HG03432 (cell line): Measurements from ENCODE around the gene CEBPE.

Experiments
- ATAC-seq: cut with Tn5 transposase; IDR thresholded peaks from one replicate; pipeline ENCODE4 v1.9.1; 2021; ENCODE audit warnings: mild to moderate bottlenecking, moderate library complexity; ENCODE audit not compliant: unreplicated experiment

Gene CEBPE

GRCh38 chr14:23085458-23085857, 33.6 kb downstream of the CEBPE start:
- no peak for ATAC-seq

GRCh38 chr14:23080474-23080873, 38.6 kb downstream of the CEBPE start:
- ATAC-seq = no peak

- no peak for ATAC-seq
Measured at GRCh38 chr14:23079716-23080115, 39.3 kb downstream of the CEBPE start.

GRCh38 chr14:23078692-23079116, 40.4 kb downstream of the CEBPE start:
- ATAC-seq = no peak

- no peak for ATAC-seq
Measured at GRCh38 chr14:23077962-23078361, 41.1 kb downstream of the CEBPE start.

GRCh38 chr14:23076785-23077408, 42.2 kb downstream of the CEBPE start:
- ATAC-seq = no peak

GRCh38 chr14:23074906-23075305, 44.1 kb downstream of the CEBPE start:
- ATAC-seq = no peak

- ATAC-seq = no peak
Measured at GRCh38 chr14:23071921-23072539, 47.0 kb downstream of the CEBPE start.

GRCh38 chr14:23071244-23071920, 47.7 kb downstream of the CEBPE start:
- peak; percentile 95 for ATAC-seq

GRCh38 chr14:23070262-23071129, 48.6 kb downstream of the CEBPE start:
- no peak for ATAC-seq

- no peak for ATAC-seq
Measured at GRCh38 chr14:23069413-23069806, 49.6 kb downstream of the CEBPE start.

- ATAC-seq = peak; percentile 60
Measured at GRCh38 chr14:23068789-23069412, 50.2 kb downstream of the CEBPE start.

- ATAC-seq = no peak
Measured at GRCh38 chr14:23067847-23068788, 50.9 kb downstream of the CEBPE start.
